HEK293 (cell line): ENCODE data around the gene OR7A10.

Experiments used
- REPIN1 ChIP-seq: fragments of 450-650 bp; formaldehyde crosslinking; IDR thresholded peaks from 2 replicates; pipeline ENCODE4 v1.5.1; 2017; ENCODE audit warnings: missing biosample characterization, missing genetic modification characterization, low read depth
- TCF7L2 ChIP-seq: IDR thresholded peaks from 2 replicates; pipeline ENCODE4 v1.6.1; 2011; ENCODE audit warnings: low read depth, mild to moderate bottlenecking, inconsistent platforms, low read length, moderate library complexity, borderline replicate concordance
- ZNF114 ChIP-seq: fragments of 450-650 bp; formaldehyde crosslinking; IDR thresholded peaks from 2 replicates; pipeline ENCODE4 v1.5.0; 2017; ENCODE audit warnings: missing biosample characterization, missing genetic modification characterization
- ZNF555 ChIP-seq: fragments of 450-650 bp; formaldehyde crosslinking; conservative IDR thresholded peaks from 2 replicates; pipeline ENCODE4 v1.5.1; 2017; ENCODE audit warnings: missing biosample characterization, mild to moderate bottlenecking, missing genetic modification characterization, inconsistent platforms
- ZNF777 ChIP-seq: fragments of 450-650 bp; formaldehyde crosslinking; IDR thresholded peaks from 2 replicates; pipeline ENCODE4 v1.5.1; 2017; ENCODE audit warnings: missing biosample characterization, missing genetic modification characterization, borderline replicate concordance
- ZNF792 ChIP-seq: fragments of 450-650 bp; formaldehyde crosslinking; IDR thresholded peaks from 2 replicates; pipeline ENCODE4 v1.5.1; 2016; ENCODE audit warnings: missing biosample characterization, missing genetic modification characterization
- TF ChIP-seq, protein P1 (sequence below): fragments of 450-650 bp; formaldehyde crosslinking; IDR thresholded peaks from 2 replicates; pipeline ENCODE4 v1.5.1; 2016; ENCODE audit warnings: missing biosample characterization, missing genetic modification characterization
- TF ChIP-seq, protein P2 (sequence below): fragments of 450-650 bp; formaldehyde crosslinking; IDR thresholded peaks from 2 replicates; pipeline ENCODE4 v1.5.1; 2016; ENCODE audit warnings: missing biosample characterization, missing genetic modification characterization
- TF ChIP-seq, protein P3 (sequence below): fragments of 450-650 bp; formaldehyde crosslinking; IDR thresholded peaks from 2 replicates; pipeline ENCODE4 v1.5.1; 2016; ENCODE audit warnings: missing biosample characterization, missing genetic modification characterization
- TF ChIP-seq, protein P4 (sequence below): fragments of 450-650 bp; formaldehyde crosslinking; IDR thresholded peaks from 2 replicates; pipeline ENCODE4 v1.5.1; 2016; ENCODE audit warnings: missing biosample characterization, missing genetic modification characterization

DNA sequence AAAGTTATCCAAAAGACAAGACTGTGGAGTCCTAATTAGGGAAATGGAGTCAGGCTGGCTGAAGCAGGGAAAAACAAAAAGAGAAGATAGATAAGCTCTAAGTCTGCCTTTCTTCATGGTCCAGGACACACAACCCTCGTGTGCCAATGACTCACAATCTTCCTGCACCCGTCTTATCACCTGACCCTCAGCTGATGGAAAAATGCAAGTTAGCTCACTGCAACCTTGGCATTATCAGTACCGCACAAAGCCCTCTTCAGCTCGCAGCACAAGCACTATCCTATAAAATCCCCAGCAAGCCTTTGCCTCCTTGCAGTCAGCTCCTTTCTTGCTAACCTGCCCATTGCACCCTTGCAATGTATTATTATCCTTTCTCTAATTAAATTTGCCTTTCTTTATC is 18.0 kb downstream of the OR7A10 start:
- TF ChIP-seq, protein P1, sequence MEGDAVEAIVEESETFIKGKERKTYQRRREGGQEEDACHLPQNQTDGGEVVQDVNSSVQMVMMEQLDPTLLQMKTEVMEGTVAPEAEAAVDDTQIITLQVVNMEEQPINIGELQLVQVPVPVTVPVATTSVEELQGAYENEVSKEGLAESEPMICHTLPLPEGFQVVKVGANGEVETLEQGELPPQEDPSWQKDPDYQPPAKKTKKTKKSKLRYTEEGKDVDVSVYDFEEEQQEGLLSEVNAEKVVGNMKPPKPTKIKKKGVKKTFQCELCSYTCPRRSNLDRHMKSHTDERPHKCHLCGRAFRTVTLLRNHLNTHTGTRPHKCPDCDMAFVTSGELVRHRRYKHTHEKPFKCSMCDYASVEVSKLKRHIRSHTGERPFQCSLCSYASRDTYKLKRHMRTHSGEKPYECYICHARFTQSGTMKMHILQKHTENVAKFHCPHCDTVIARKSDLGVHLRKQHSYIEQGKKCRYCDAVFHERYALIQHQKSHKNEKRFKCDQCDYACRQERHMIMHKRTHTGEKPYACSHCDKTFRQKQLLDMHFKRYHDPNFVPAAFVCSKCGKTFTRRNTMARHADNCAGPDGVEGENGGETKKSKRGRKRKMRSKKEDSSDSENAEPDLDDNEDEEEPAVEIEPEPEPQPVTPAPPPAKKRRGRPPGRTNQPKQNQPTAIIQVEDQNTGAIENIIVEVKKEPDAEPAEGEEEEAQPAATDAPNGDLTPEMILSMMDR (tag by site-specific recombination) = no peak
- TF ChIP-seq TCF7L2 = no peak
- no peak for TF ChIP-seq ZNF555 (tag by site-specific recombination)
- TF ChIP-seq REPIN1 (tag by site-specific recombination) = no peak
- TF ChIP-seq, protein P2, sequence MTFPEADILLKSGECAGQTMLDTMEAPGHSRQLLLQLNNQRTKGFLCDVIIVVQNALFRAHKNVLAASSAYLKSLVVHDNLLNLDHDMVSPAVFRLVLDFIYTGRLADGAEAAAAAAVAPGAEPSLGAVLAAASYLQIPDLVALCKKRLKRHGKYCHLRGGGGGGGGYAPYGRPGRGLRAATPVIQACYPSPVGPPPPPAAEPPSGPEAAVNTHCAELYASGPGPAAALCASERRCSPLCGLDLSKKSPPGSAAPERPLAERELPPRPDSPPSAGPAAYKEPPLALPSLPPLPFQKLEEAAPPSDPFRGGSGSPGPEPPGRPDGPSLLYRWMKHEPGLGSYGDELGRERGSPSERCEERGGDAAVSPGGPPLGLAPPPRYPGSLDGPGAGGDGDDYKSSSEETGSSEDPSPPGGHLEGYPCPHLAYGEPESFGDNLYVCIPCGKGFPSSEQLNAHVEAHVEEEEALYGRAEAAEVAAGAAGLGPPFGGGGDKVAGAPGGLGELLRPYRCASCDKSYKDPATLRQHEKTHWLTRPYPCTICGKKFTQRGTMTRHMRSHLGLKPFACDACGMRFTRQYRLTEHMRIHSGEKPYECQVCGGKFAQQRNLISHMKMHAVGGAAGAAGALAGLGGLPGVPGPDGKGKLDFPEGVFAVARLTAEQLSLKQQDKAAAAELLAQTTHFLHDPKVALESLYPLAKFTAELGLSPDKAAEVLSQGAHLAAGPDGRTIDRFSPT (tag by site-specific recombination) = no peak
- TF ChIP-seq, protein P3, sequence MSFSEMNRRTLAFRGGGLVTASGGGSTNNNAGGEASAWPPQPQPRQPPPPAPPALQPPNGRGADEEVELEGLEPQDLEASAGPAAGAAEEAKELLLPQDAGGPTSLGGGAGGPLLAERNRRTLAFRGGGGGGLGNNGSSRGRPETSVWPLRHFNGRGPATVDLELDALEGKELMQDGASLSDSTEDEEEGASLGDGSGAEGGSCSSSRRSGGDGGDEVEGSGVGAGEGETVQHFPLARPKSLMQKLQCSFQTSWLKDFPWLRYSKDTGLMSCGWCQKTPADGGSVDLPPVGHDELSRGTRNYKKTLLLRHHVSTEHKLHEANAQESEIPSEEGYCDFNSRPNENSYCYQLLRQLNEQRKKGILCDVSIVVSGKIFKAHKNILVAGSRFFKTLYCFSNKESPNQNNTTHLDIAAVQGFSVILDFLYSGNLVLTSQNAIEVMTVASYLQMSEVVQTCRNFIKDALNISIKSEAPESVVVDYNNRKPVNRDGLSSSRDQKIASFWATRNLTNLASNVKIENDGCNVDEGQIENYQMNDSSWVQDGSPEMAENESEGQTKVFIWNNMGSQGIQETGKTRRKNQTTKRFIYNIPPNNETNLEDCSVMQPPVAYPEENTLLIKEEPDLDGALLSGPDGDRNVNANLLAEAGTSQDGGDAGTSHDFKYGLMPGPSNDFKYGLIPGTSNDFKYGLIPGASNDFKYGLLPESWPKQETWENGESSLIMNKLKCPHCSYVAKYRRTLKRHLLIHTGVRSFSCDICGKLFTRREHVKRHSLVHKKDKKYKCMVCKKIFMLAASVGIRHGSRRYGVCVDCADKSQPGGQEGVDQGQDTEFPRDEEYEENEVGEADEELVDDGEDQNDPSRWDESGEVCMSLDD = no peak
- no peak for TF ChIP-seq ZNF777 (tag by site-specific recombination)
- TF ChIP-seq ZNF114 = no peak
- TF ChIP-seq, protein P4, sequence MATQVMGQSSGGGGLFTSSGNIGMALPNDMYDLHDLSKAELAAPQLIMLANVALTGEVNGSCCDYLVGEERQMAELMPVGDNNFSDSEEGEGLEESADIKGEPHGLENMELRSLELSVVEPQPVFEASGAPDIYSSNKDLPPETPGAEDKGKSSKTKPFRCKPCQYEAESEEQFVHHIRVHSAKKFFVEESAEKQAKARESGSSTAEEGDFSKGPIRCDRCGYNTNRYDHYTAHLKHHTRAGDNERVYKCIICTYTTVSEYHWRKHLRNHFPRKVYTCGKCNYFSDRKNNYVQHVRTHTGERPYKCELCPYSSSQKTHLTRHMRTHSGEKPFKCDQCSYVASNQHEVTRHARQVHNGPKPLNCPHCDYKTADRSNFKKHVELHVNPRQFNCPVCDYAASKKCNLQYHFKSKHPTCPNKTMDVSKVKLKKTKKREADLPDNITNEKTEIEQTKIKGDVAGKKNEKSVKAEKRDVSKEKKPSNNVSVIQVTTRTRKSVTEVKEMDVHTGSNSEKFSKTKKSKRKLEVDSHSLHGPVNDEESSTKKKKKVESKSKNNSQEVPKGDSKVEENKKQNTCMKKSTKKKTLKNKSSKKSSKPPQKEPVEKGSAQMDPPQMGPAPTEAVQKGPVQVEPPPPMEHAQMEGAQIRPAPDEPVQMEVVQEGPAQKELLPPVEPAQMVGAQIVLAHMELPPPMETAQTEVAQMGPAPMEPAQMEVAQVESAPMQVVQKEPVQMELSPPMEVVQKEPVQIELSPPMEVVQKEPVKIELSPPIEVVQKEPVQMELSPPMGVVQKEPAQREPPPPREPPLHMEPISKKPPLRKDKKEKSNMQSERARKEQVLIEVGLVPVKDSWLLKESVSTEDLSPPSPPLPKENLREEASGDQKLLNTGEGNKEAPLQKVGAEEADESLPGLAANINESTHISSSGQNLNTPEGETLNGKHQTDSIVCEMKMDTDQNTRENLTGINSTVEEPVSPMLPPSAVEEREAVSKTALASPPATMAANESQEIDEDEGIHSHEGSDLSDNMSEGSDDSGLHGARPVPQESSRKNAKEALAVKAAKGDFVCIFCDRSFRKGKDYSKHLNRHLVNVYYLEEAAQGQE (tag by site-specific recombination) = no peak
- TF ChIP-seq ZNF792 (tag by site-specific recombination) = no peak
